ENCODE data around the gene FTCDNL1.

- no peak for TF ChIP-seq CTCF (conservative IDR thresholded peaks at IDR 0.05; ENCODE audit: low read depth, low read length)
- TF ChIP-seq EZH2 (IDR thresholded peaks at IDR 0.05; ENCODE audit: low read length, unreplicated experiment), result no peak
- no peak for TF ChIP-seq EZH2phosphoT487 (IDR thresholded peaks at IDR 0.05; ENCODE audit: borderline replicate concordance, low read length)
Observed at GRCh38 chr2:199727801-199728200, 123.2 kb downstream of the FTCDNL1 start.

Measured in PC-3 (cell line).